CD4-positive, CD25-positive, alpha-beta regulatory T cell (primary cell): Measurements from ENCODE around the gene UGT1A1. TPM values are rescaled to one million over a fixed set of nuclear protein-coding genes. Genes with fewer than 3 reads are reported as not detected.

Experiments
- ATAC-seq, 2 donors: fragments of 150-1000 bp; cut with Tn5 transposase; one replicate each; pipeline ENCODE4 v1.10.0; 2021; ENCODE audit warnings: low read depth in 2 of 2, moderate number of reproducible peaks in 2 of 2, moderate library complexity in 1 of 2
- DNase-seq, 3 donors: peaks; one replicate each; pipeline versions ENCODE4 v3.0.0 to v3.0.0-alpha.2; 2012 to 2022; ENCODE audit warnings: mixed read lengths in 1 of 3
- H3K27ac ChIP-seq: one replicate; pipeline ENCODE4 v1.7.0; 2013; ENCODE audit warnings: mild to moderate bottlenecking, low read length; ENCODE audit not compliant: insufficient read depth, poor library complexity, severe bottlenecking
- H3K27me3 ChIP-seq: one replicate; pipeline ENCODE4 v1.7.0; 2013; ENCODE audit warnings: low read length; ENCODE audit not compliant: control insufficient read depth, insufficient read depth
- H3K36me3 ChIP-seq: one replicate; pipeline ENCODE4 v1.7.0; 2013; ENCODE audit warnings: mild to moderate bottlenecking, low read length, moderate library complexity; ENCODE audit not compliant: control insufficient read depth, insufficient read depth
- H3K4me1 ChIP-seq: 2 replicates; pipeline ENCODE4 v1.7.0; 2013; ENCODE audit warnings: mild to moderate bottlenecking, low read length; ENCODE audit not compliant: insufficient read depth, control insufficient read depth, poor library complexity, severe bottlenecking
- H3K4me3 ChIP-seq: one replicate; pipeline ENCODE4 v1.7.0; 2013; ENCODE audit warnings: low read depth, mild to moderate bottlenecking, low read length, moderate library complexity
- H3K9me3 ChIP-seq, 2 experiments: 1 replicate in 1 of 2; 2 replicates in 1 of 2; pipeline ENCODE4 v1.7.0; 2013; ENCODE audit warnings: low read length in 2 of 2, mild to moderate bottlenecking in 1 of 2, moderate library complexity in 1 of 2; ENCODE audit not compliant: control insufficient read depth in 2 of 2
- H3K27ac Mint-ChIP-seq, 3 donors: one replicate each; pipeline ENCODE4 v1.8.0; 2020 to 2022; ENCODE audit warnings: mild to moderate bottlenecking in 3 of 3, mixed read lengths in 3 of 3, moderate library complexity in 2 of 3
- H3K27me3 Mint-ChIP-seq: one replicate; pipeline ENCODE4 v1.8.0; 2022; ENCODE audit warnings: mild to moderate bottlenecking, mixed read lengths
- H3K36me3 Mint-ChIP-seq: one replicate; pipeline ENCODE4 v1.8.0; 2020; ENCODE audit warnings: mixed read lengths
- H3K4me1 Mint-ChIP-seq, 4 donors: one replicate each; pipeline ENCODE4 v1.8.0; 2020 to 2022; ENCODE audit warnings: mixed read lengths in 4 of 4, mild to moderate bottlenecking in 1 of 4
- H3K4me3 Mint-ChIP-seq, 4 donors: one replicate each; pipeline ENCODE4 v1.8.0; 2020 to 2022; ENCODE audit warnings: mild to moderate bottlenecking in 4 of 4, mixed read lengths in 4 of 4, moderate library complexity in 3 of 4
- H3K9me3 Mint-ChIP-seq, 7 donors: one replicate each; pipeline ENCODE4 v1.8.0; 2020 to 2022; ENCODE audit warnings: mixed read lengths in 7 of 7, mild to moderate bottlenecking in 3 of 7, moderate library complexity in 2 of 7
- polyA plus RNA-seq, 4 donors: library from polyadenylated mRNA; unstranded; fragments of 300-500 nt; fragmentation: Illumina TruSeq; gene quantifications; one replicate each; pipeline ENCODE4 v1.2.3, GENCODE V29; 2021
- total RNA-seq: library from RNA; stranded (reverse); gene quantifications from one replicate; pipeline ENCODE4 v1.2.3, GENCODE V29; 2022

UGT1A1 gene
- total and polyA plus RNA-seq, 5 donors from 2014 or later, result not detected

DNA sequence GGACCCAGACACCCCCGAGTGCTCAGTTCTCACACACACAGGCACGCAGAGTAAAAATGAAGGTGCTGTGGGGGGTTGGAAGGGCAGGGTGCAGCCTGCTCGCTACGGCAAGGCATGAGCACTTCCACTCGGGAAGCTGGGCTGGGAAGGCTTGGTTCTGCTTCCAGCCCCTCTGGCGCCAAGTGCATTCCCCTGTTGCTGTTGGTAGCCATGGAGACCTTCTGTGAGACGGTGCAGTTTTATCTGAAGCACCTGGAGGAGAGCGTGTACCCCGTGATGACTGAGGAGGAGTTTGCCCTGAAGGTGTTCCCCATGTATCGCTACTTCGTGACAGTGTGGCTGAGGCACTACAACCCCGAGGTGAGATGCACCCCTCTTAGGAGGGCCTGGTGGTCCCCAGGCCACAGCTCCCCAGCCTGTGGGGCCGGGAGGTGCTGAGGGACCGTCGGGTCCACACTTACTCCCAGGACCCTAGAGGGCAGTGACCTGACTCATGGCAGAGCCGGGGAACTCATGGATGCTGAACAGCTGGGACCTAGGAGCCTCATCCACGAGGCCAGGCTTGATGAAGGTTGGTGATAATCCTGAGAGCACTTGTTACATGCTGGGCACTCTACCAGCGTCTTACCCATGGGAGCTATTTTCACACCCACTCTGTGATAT is 33.5 kb downstream of the UGT1A1 start:
- H3K27ac Mint-ChIP-seq, result no peak overlapping the region
- H3K9me3 ChIP-seq, result no peaks in the 10 kb centered on the region
- H3K27ac ChIP-seq, result no peak overlapping the region
- peaks cover 0 to 5% (median 2%) of the 10 kb centered on the region in 4 donors for H3K4me1 Mint-ChIP-seq
- H3K4me3 Mint-ChIP-seq, result no peak overlapping the region
- ATAC-seq (no peak), DNase-seq (no peak)
- H3K36me3 Mint-ChIP-seq, result no peaks in the 10 kb centered on the region
- H3K9me3 Mint-ChIP-seq, result no peaks in the 10 kb centered on the region
- peaks cover 9% of the 10 kb centered on the region for H3K27me3 Mint-ChIP-seq
- no peaks in the 10 kb centered on the region for H3K27me3 ChIP-seq
- no peaks in the 10 kb centered on the region for H3K36me3 ChIP-seq
- H3K4me1 ChIP-seq, result no peaks in the 10 kb centered on the region
- no peak overlapping the region for H3K4me3 ChIP-seq

DNA sequence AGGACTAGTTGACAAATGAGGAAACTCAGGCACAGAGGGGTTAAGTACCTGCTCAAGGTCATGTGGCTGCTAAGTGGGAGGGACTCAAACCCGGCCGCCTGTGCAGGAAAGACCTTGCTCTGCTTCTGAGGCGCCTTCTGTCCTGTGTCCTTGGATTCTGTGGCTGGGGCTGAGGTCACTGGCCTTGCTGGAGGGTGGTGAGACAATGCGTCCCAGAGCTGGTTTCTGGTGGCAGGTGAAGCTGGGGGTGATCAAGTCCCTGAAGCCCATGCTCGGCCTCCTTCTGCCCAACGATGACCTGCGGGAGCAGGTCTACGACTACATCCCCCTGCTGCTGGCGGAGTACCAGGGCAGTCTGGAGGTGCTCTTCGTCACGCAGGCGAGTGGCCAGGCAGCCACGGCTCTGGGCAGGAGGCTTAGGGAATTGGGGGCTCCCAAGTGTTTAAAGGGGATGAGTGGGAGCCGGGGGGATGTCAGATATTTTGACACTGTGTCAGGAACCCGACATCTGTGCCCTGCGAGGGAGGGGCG is 34.1 kb downstream of the UGT1A1 start:
- DNase-seq, result no peak
- Mint-ChIP-seq H3K36me3 (no peaks in the 10 kb centered on the region), H3K27ac (no peak overlapping the region), H3K9me3 (no peaks in the 10 kb centered on the region), H3K4me3 (no peak overlapping the region), H3K27me3 (peaks cover 6% of the 10 kb centered on the region), H3K4me1 (peaks cover 0 to 5% (median under 1%) of the 10 kb centered on the region in 4 donors)
- H3K9me3 ChIP-seq, result no peaks in the 10 kb centered on the region
- H3K4me1 ChIP-seq, result no peaks in the 10 kb centered on the region
- no peaks in the 10 kb centered on the region for H3K36me3 ChIP-seq
- no peak overlapping the region for H3K27ac ChIP-seq
- H3K27me3 ChIP-seq, result no peaks in the 10 kb centered on the region
- no peak overlapping the region for H3K4me3 ChIP-seq
- no peak for ATAC-seq

- Histone ChIP-seq H3K27ac (no peak overlapping the region), H3K4me3 (no peak overlapping the region), H3K36me3 (no peaks in the 10 kb centered on the region), H3K4me1 (no peaks in the 10 kb centered on the region), H3K9me3 (no peaks in the 10 kb centered on the region), H3K27me3 (no peaks in the 10 kb centered on the region)
- DNase-seq (no peak), ATAC-seq (no peak)
- Mint-ChIP-seq H3K36me3 (no peaks in the 10 kb centered on the region), H3K4me1 (peaks cover 0 to under 1% (median 0%) of the 10 kb centered on the region in 4 donors), H3K27me3 (peaks cover 4% of the 10 kb centered on the region), H3K9me3 (peaks cover 0 to 4% (median 0%) of the 10 kb centered on the region in 7 donors), H3K4me3 (no peak overlapping the region), H3K27ac (no peak overlapping the region)
These were observed 35.7 kb downstream of the UGT1A1 start for GRCh38 chr2:233795735-233796171.

GRCh38 chr2:233796254-233796653 is 36.2 kb downstream of the UGT1A1 start:
- Histone ChIP-seq H3K4me1 (no peaks in the 10 kb centered on the region), H3K36me3 (no peaks in the 10 kb centered on the region), H3K27me3 (no peaks in the 10 kb centered on the region), H3K4me3 (no peak overlapping the region), H3K9me3 (no peaks in the 10 kb centered on the region), H3K27ac (no peak overlapping the region)
- Mint-ChIP-seq H3K27me3 (peaks cover 4% of the 10 kb centered on the region), H3K4me3 (no peak overlapping the region), H3K36me3 (no peaks in the 10 kb centered on the region), H3K27ac (no peak overlapping the region), H3K4me1 (no peaks in the 10 kb centered on the region), H3K9me3 (peaks cover 0 to 4% (median 0%) of the 10 kb centered on the region in 7 donors)
- no peak for DNase-seq
- no peak for ATAC-seq

DNA sequence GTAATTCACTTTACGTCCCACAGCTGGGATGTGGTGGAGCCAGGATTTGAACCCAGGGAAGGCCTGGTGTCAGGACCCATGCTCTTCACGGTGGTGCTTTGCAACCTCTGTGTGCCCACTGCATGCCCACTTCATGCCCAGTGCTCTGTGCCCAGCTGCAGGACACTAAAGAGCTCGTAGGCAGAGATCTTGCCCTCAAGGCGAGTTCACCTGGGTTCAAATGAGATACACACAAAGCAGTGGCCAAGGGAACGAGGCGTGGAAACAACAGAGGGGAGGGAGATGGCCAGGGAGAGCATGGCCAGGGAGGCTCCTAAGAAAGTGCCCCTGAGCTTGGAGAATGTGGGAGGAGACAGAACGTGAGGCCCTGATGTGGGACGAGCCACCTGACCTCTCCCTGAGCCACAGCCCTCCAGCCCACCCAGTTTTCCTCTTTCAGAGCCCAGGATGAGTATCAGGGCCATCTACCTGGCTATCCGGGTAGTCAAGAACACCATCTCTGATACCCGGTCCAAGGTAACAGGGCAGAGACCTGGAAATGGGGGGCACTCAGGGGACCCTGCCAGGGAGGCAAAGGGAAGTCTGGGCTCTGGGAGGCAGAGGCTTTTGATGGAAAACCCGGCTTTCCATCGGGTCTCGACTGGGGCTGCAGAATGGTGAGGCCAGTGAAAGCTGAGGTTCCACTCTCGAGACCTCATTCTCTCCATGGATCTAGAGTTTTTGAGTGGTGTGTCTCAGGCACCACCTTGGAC is 38.4 kb downstream of the UGT1A1 start:
- ATAC-seq (no peak), DNase-seq (no peak)
- no peak overlapping the region for H3K27ac ChIP-seq
- Mint-ChIP-seq H3K4me3 (no peak overlapping the region), H3K36me3 (no peaks in the 10 kb centered on the region), H3K9me3 (peaks cover 0 to 4% (median 0%) of the 10 kb centered on the region in 7 donors), H3K27me3 (peaks cover 4% of the 10 kb centered on the region), H3K27ac (no peak overlapping the region), H3K4me1 (no peaks in the 10 kb centered on the region)
- H3K27me3 ChIP-seq, result no peaks in the 10 kb centered on the region
- no peaks in the 10 kb centered on the region for H3K9me3 ChIP-seq
- H3K4me3 ChIP-seq, result no peak overlapping the region
- no peaks in the 10 kb centered on the region for H3K36me3 ChIP-seq
- H3K4me1 ChIP-seq, result no peaks in the 10 kb centered on the region

DNA sequence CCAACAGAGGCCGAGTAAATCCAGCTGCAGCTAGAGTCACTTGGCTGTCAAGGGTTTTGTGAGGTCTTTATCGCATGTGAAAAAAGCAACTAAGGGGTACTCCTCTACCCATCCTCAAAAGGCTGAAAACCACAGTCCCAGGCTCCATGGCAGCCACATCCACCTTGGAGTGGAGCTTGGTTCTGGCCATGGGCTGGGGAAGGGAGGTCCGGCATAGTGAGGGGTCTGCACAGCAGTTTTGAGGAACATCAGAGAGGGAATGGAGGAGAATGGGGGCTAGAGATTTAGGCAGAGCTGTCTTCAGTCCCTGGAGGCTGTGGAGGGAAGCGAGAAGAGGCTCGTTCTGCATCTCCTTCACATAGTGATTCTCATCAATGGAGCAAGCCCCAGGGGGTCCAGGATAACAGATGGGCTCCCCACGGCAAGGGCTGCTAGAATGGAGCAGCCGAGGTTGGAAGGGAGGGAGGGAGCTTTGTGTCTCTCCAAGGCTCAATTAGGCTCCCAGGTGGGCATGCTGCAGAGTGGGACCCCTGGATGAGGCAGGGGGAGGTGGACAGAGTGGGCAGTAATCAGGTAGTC is 39.1 kb downstream of the UGT1A1 start:
- Mint-ChIP-seq H3K4me1 (no peaks in the 10 kb centered on the region), H3K4me3 (no peak overlapping the region), H3K27ac (no peak overlapping the region), H3K9me3 (peaks cover 0 to 4% (median 0%) of the 10 kb centered on the region in 7 donors), H3K27me3 (peaks cover 4% of the 10 kb centered on the region), H3K36me3 (no peaks in the 10 kb centered on the region)
- Histone ChIP-seq H3K27ac (no peak overlapping the region), H3K4me1 (no peaks in the 10 kb centered on the region), H3K27me3 (no peaks in the 10 kb centered on the region), H3K4me3 (no peak overlapping the region), H3K36me3 (no peaks in the 10 kb centered on the region), H3K9me3 (no peaks in the 10 kb centered on the region)
- DNase-seq, result no peak
- no peak for ATAC-seq

GRCh38 chr2:233799716-233800115 is 39.6 kb downstream of the UGT1A1 start:
- peaks cover 0 to 4% (median 0%) of the 10 kb centered on the region in 7 donors for H3K9me3 Mint-ChIP-seq
- no peak for DNase-seq
- H3K4me1 Mint-ChIP-seq, result no peaks in the 10 kb centered on the region
- H3K27me3 Mint-ChIP-seq, result peaks cover 4% of the 10 kb centered on the region
- H3K27ac Mint-ChIP-seq, result no peak overlapping the region
- Histone ChIP-seq H3K4me1 (no peaks in the 10 kb centered on the region), H3K4me3 (no peak overlapping the region), H3K27ac (no peak overlapping the region), H3K36me3 (no peaks in the 10 kb centered on the region), H3K27me3 (no peaks in the 10 kb centered on the region), H3K9me3 (no peaks in the 10 kb centered on the region)
- no peak for ATAC-seq
- no peaks in the 10 kb centered on the region for H3K36me3 Mint-ChIP-seq
- no peak overlapping the region for H3K4me3 Mint-ChIP-seq
